HT1080 (cell line): ENCODE data around the gene BRS3. TPM values are rescaled to one million over a fixed set of nuclear protein-coding genes. Genes with fewer than 3 reads are reported as not detected.

Experiments used
- DNase-seq: peaks from one replicate; pipeline ENCODE4 v3.0.0-alpha.2; 2015; ENCODE audit warnings: low read depth
- total RNA-seq: library from RNA; depleted of rRNA; stranded (reverse); fragments of >200 nt; shearing (Covaris generic); gene quantifications from 2 replicates; pipeline ENCODE4 v1.2.3, GENCODE V29; 2014; rRNA removed

The BRS3 gene
- total RNA-seq, 1 experiment from 2014 or later, result not detected

GRCh38 chrX:136493011-136493410 lies 5.3 kb downstream of the BRS3 start:
- no peak for DNase-seq

GRCh38 chrX:136495043-136495442 lies 7.3 kb downstream of the BRS3 start:
- DNase-seq, result no peak

- no peak for DNase-seq
Measured at GRCh38 chrX:136496186-136496763, 8.5 kb downstream of the BRS3 start.

- peak; percentile 88 for DNase-seq
Measured at GRCh38 chrX:136496764-136497555, 9.2 kb downstream of the BRS3 start.

GRCh38 chrX:136497556-136498052 lies 9.9 kb downstream of the BRS3 start, which contains the start of gene HTATSF1:
Gene HTATSF1, plus strand, starts transcription at chrX:136497592. Its CDS starts 93 bp downstream, at chrX:136497685.
- no peak for DNase-seq

- no peak for DNase-seq
Measured at GRCh38 chrX:136519069-136519468, 31.3 kb downstream of the BRS3 start.

GRCh38 chrX:136523770-136524169 lies 36.0 kb downstream of the BRS3 start:
- DNase-seq, result no peak

GRCh38 chrX:136525738-136526606 lies 38.2 kb downstream of the BRS3 start:
- DNase-seq, result peak; percentile 75

GRCh38 chrX:136528645-136529315 lies 41.0 kb downstream of the BRS3 start:
- no peak for DNase-seq

GRCh38 chrX:136529795-136530194 lies 42.0 kb downstream of the BRS3 start:
- DNase-seq, result no peak

GRCh38 chrX:136531951-136532350 lies 44.2 kb downstream of the BRS3 start, which contains the start of gene VGLL1:
Gene VGLL1, plus strand, starts transcription at chrX:136532215. Its CDS starts 3,806 bp downstream, at chrX:136536021.
- DNase-seq, result no peak

- DNase-seq, result no peak
Measured at GRCh38 chrX:136534131-136534530, 46.4 kb downstream of the BRS3 start.

GRCh38 chrX:136538811-136539210 lies 51.1 kb downstream of the BRS3 start:
- no peak for DNase-seq

GRCh38 chrX:136540226-136540625 lies 52.5 kb downstream of the BRS3 start:
- no peak for DNase-seq

- DNase-seq, result no peak
Measured at GRCh38 chrX:136541294-136541693, 53.5 kb downstream of the BRS3 start.

- DNase-seq, result no peak
Measured at GRCh38 chrX:136542281-136542680, 54.5 kb downstream of the BRS3 start.

Other genes starting within 250 kb of the BRS3 start
- gene MAP7D3, start 236.5 kb upstream of the BRS3 start, total RNA-seq, result 29.2 and 34.7 TPM in 2 replicates
- gene ADGRG4, start 187.0 kb upstream of the BRS3 start, total RNA-seq, result 0.02 TPM in 1 of 2 replicates, not detected in the other
- gene HTATSF1, start 9.6 kb downstream of the BRS3 start, total RNA-seq, result 48.6 and 61.1 TPM in 2 replicates
- gene VGLL1, start 44.3 kb downstream of the BRS3 start, total RNA-seq, result not detected in 2 replicates
- not detected in 2 replicates for gene CD40LG, start 160.2 kb downstream of the BRS3 start, total RNA-seq